HG03460 (cell line): Measurements from ENCODE around the gene VEZF1.

Source experiments
- ATAC-seq: cut with Tn5 transposase; IDR thresholded peaks from one replicate; pipeline ENCODE4 v1.9.1; 2021; ENCODE audit not compliant: unreplicated experiment

VEZF1 gene

DNA sequence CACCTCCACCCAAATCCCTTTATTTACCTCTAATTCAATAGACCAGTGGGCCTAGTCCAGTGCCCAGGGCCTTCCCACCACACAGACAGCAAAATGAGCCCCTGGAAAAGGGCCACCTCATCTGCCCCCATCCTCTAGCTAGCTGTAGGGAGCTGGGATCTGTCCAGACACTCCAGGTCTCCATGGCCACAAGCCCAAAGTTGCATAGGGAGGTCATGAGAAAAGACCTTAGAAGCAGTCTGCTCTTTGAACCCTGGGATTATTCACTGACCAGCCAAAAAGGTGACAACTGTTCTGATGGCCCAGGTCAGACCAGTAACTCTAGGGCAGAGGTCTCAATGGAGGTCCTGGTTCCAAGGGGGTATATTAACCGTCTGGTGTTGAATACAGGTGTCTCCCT lies 34.8 kb downstream of the VEZF1 start:
- ATAC-seq: no peak

DNA sequence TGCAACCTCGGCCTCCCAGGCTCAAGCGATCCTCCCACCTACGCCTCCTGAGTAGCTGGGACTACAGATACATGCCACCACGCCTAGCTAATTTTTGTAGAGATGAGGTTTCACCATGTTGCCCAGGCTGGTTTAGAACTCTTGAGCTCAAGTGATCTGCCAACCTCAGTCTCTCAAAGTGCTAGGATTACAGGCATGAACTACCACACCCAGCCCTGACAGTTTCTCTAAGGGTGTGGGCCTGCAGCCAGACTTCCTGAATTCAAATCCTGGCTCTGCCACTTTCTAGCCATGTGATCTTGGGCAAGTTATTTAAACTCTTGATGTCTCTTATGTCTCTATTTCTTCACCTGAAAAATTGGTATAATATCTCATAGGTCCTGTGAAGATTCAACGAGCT lies 38.4 kb downstream of the VEZF1 start:
- ATAC-seq: no peak

DNA sequence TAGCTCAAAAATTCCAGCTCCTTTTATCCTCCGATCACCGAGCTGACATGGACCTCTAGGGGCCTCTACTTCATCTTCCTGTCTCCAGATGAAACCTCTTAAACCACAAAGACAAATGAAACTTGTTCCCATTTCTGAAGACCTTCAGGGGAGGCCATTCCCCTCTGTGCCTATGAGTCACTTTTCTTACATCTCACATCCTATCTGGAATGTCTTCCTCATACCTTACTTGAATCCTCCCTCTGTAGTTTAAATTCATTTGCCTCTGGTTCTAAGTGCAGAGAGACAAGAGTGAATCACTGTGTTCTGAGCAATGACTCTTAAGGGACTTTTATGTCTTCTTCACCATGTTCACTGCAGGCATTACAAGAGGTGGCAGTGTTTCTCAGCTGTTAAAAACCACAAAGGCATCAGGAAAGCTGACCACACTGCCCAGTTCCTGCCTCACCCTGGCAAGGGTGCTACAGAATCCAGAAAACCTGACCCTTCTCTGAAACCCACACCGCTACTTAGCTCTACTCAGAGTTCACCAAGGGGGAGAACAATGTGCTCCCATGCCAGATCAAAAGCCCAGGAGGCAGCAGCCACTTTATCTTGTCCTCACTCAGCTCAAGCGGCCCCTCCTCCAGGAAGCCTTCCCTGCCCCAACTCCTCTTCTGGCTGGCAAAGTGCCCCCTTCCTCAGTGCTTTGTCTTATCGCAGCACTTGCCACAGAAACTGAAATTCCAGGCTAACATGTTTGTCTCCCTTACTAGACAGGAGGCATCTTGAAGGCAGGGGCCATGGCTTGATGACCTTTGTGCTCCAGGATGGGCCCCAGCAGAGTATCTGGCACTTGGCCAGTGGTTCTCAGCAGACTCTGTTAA lies 39.3 kb downstream of the VEZF1 start:
- no peak for ATAC-seq

DNA sequence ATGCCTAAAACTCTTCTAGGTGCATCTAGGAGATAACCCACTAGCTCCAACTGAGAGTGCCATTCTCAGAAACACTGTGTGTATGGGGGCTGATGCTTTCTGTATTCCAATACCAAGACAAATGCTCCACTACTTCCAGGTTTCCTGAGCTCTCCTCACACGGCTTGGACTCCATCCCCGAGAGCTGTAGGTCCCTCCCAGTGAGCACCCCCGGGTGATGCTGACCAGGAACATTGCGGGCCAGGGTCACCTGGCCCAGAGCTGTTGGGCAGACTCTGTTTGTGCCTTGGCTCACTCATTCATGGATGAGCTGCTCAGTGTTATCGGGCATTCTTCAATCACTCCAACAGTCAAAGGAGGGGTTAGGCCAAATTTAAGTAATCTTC lies 39.9 kb downstream of the VEZF1 start:
- ATAC-seq: no peak

DNA sequence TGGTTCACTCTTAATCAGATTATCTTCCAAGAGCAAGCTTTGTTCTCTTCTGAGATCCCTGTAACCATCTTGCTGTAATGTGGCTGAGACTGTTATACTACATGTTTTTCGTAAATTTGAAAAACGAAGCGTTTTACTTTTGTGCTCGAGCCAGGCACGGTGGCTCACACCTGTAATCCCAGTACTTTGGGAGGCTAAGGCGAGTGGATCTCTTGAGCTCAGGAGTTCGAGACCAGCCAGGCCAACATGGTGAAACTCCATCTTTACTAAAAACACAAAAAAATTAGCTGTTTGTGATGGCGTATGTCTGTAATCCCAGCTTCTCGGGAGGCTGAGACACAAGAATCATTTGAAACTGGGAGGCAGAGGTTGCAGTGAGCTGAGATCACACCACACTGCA lies 40.7 kb downstream of the VEZF1 start:
- no peak for ATAC-seq

DNA sequence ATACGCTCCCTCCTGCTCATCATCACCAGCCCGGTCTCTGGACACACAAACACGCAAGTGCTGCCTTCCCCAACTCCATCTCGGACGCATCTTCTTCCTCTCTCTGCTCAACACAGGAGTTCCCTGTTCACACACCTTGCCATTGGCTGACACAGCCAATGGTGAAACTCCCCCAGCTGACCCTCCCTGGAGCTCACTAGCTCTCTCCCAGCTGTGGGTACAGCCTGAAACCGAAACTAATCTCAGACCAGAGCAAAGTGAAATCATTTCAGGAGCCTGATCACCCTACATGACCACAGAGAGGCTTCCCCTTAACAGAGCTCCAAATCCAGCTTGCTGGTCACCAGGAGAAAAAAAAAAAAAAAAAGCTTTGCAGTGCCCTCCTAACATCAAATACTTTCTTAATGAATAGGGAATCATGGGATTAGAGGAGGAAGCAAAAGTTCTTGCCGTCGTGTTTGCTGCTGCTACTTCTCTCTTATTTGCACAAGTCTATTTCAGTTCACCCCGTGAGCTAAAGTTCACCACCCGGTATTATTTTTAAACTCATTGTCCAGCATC lies 41.2 kb downstream of the VEZF1 start:
- ATAC-seq: peak; percentile 86

DNA sequence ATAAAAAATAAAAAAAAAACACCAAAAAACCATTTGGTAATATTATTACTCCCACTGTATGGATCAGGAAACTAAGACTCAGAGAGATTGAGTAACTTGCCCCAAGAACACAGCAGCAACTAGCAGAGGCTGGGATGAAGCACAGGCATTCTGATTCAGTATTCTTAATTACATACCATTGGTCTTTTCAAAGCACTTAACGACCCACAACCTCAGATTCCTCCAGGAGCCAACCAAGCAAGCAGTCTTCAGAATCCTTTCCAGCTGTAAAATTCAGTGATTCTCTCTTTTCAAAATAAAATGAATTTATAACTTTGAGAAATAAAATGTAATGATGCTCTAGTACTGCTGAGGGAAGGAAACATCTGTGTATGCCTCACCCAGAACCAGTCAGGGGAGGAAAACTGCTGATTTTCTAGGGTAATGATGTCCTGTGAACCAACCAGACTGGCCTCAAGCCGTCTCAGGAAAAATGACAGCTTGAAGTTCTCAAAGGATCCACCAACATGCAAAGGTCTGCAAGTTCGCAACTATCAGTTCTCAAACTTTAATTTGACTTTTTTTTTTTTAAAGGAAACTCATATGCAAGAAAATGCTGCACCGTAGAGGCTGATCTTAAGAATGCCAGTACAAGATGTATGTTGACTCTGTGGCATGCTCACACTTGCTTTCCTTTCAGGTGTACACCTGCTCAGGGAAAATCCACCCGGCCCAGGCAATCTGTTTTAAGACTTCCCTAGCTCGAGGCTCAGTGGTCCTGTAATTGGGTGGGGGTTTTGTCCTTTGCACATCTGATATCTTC lies 41.9 kb downstream of the VEZF1 start:
- peak; percentile 16 for ATAC-seq

DNA sequence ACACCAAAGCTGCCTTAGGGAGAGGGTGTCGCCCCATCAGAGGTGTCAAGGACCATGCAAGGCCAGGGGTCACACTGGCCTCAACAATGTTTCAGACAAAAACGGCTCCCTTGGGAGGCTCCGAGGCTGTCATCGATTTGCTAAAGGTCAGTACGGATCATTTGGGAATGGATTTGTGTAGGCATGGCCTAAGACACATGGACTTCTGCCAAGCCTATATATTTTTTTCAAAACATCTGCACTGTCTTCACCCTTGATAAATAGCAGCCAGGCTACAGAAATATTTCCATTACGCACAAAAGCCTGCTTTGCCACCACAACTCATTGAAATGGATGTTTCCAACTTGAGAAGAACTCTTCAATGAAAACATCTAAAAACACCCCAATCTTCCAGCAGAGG lies 43.1 kb downstream of the VEZF1 start:
- no peak for ATAC-seq

DNA sequence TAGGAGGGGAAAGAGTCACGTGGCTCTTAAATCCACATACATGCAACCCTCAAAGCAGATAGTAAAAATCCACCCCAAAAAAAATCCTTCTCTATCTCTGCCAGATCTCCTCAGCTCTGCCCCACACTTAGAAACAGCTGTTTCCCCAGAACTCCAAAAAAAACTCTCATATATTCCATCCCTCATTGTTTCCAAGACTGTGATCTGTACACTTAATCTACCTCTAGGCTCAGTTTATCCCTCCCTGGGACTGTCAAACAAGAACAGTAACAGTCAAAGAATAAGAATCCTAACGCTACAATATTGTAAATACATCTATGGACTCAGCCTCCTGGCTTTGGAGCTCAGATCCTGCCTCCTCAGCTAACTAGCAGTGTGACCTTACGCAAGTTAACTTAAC lies 44.4 kb downstream of the VEZF1 start:
- no peak for ATAC-seq

DNA sequence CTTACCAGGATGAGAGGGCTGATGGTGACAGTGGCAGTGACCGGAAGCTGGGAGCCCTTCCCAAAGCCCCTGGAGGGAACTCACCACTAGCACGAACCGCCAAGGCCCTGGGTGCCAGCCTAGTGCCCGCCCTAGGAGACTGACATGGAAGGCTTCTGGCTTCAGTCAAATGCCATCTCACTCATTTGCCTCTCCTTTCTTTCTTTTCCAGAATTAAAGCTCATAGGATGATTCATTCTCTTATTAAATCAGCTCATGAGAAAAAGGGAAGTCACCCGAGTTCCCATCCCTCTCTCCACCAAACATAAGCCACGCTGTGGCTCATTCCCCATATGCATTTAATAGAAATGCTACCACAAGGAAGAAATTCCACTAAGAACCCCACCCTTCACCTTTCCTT lies 44.9 kb downstream of the VEZF1 start:
- no peak for ATAC-seq

DNA sequence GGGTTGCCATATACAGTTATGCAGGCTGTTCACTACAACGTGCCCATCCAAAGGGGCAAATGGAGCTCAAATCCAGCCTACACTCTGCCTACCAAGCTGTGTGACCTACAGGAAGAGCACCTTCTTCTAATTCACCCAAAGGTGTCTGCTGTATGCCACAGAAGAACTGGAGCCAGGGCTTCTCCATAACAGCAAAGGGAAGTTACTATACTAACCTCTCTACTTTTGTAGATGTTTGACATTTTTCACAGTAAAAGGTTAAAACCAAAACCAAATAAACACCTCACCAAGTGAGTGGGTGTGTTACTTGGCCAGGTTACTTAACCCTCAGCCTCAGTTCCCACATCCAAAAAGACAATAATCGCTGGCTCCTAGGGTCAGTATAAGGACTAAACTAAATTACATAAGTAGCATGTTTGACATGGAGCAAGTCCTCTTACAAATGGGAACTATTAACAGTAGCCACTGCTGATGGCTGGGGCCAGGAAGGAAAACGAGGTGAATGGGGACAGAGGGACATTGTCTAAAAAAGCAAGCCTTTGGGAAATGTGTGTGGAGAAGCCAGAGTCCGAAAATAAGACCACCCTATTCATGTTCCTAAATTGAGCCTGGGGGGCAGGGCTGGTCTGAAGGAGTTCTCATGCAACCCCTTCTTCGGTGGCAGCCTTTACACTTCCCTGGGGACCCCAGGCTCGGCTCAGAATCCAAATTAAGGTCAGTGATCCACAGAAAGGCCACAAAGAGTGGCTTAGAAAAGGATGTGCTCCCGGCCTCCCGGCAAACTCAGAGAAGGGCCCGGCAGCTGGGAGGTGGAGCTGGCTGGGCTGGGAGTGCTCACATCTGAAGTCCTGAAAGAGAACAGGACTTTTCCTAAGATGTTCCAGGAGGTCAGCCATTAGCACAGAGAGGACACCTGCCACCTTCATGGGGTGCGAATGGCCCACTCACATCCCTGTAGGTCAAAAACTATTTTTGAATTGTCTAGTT lies 46.4 kb downstream of the VEZF1 start:
- ATAC-seq: no peak

DNA sequence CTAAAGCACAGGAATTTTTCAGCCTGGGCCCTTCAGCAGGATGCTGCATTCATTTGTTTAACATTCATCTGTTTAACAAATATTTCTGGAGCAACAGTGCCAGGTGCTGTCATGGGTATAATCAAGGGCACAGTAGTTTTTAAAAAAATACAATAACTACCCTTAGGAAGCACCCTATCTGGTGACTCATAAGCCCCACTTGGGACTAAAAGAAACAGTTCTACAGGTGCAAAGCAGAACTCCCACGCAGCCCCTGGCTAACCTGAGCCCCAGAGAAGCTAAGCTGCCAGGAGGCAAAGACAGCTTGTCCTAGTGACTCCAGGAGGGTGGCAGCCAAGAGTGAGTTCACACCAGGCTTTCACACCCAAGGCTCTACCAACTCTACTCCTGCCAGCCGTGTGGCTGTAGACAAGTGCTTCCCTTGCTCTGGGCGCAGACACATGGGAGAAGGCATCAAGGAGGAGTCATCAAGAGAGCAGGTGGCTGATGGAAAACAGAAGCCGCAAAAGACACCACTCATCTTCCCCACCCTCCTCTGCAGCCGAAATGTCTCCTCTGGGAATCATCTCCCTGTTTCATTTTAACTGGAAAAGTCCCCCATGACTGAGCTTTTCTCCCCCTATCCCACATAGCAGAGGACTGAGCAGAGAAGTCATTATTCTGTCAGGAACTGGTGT lies 47.3 kb downstream of the VEZF1 start:
- ATAC-seq: no peak

DNA sequence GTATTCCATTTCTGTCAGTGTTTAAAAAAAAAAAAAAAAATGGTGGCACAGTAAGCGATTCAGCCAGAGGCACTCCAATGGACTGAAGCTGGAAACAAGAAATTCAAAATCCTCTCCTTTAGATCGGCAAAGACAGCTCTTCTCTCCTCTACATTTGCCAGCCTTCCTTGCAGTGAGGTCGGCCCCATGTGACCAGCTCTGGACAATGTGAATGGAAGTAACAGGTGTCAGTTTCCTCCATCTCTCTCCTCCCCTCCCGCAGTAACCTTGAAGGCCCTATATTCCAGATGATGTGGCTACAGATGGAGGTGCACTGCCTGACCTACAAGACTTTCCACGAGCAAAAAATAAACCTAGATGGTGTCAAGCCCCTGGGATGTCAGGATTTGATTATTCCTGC lies 47.8 kb downstream of the VEZF1 start:
- ATAC-seq: no peak

DNA sequence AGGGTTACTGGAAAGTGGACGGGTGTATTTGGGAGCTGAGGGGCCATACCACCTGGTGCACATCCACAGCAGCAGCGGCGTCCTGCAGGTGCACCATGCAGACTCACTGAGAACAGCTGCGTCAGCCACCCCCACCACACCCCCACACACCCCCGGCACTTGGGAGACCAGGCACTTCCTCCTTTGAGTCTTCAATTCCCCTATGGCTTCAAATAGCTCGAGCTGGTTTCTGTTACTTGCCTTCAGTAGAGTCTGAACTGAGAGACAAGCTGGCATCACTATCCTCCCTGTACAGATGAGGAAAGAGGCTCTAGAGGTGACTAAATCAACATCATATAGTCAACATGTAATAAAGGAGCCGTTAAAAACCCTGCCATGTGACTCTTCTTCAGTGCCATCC lies 48.3 kb downstream of the VEZF1 start:
- ATAC-seq: peak; percentile 79

DNA sequence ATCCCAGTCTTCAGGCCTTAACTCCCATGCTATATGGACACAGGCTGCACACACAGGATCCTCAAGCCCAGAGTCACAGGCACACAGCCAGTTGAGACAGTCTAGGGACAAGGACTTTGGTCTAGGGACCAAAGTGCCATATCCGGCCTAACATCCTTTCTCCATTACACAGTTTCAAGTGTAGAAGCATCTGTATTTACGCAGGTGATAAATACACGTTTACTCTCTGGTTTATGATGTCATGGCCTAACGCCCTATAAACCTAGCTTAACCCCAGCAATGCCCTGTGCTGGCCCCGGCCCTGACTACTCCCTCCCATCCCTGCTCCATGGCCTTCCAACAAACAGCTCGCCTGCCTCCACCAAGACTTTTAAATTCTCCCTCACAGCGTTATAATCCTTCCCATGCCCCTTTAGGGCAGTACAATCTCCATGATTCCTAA lies 50.0 kb downstream of the VEZF1 start:
- ATAC-seq: no peak

DNA sequence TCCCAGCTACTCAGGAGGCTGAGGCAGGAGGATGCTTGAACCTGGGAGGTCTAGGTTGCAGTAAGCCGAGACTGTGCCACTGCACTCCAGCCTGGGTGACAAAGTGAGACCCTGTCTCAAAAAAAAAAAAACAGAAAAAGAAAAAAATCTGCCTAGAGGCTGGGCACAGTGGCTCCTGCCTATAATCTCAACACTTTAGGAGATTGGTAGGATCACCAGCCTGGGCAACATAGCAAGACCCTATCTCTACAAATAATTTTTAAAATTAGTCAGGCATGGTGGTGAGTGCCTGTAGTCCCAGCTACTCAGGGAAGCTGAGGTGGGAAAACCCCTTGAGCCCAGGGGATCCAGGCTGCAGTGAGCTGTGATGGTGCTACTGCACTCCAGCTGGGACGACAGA lies 50.6 kb downstream of the VEZF1 start:
- ATAC-seq: no peak

DNA sequence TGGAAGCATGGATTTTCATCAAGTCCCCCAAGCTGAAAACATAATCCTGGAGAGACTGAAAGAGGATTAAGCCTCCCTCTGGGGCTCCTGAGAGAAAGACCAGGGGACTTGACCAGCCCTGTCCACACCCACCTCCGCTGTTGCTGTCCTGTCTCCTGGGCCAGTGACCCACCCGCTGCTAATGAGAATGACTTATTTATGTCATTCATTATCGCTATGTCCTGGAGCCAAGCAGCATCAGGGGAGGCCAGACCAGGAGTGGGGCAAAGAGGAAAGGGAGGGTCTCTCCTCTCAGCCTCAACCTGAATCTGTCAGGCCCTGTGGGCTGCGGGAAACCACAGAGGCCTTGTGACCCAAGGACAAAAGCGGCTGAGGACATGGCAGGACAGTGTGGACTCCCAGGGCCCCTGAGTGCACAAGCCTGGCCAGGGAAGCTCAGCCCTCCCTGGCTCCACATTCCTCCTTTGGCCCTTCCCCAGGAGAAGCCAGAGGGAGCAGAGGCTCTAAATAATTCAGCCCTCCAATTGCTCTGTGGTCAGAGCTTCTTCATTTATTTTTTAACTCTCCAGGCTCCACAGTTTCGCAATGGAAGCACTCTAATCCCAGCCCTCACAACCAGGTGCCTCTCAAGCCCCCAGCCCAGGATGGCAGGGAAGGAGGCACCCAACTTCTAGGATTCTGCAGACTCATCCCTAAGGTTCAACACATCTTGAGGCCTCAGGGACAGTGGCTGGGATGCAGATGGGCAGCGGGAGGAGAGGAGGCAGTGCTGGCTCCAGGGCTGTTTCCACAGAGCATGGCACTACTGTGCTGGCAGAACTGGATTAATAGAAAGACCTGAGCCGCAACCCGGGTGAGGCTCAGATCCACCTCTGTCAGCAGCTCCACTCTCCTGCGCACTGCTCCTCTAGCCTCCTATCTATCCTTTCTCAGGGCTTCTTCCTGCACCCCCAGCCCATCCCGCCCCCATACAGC lies 51.9 kb downstream of the VEZF1 start:
- ATAC-seq: no peak

DNA sequence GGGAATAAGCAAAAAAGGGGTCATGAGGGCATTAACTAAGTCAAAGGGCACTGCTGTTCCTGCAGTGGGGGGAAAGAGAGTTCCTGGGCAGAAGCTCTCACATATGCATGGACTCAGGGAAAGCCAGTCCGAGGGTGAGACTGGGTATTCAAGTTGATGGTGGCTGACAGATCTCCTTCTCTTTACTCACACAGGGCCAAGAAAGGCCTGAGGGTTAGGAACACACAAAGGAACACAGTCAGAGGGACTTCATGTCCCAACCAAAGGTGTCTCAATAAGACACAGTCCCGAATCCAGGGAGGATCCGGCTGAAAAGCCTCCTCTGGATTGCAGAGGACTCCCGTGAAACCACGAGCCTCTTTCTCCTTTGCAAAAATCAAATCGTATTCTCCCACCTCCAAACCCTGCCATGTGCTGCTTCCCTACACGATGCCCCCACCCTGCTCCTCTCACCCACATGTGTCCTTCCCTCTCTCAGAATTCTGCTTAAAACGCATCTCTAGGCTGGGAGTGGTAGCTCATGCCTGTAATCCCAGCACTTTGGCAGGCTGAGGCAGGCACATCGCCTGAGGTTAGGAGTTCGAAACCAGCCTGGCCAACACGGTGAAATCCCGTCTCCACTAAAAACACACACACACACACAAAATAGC lies 56.4 kb downstream of the VEZF1 start:
- ATAC-seq: no peak

DNA sequence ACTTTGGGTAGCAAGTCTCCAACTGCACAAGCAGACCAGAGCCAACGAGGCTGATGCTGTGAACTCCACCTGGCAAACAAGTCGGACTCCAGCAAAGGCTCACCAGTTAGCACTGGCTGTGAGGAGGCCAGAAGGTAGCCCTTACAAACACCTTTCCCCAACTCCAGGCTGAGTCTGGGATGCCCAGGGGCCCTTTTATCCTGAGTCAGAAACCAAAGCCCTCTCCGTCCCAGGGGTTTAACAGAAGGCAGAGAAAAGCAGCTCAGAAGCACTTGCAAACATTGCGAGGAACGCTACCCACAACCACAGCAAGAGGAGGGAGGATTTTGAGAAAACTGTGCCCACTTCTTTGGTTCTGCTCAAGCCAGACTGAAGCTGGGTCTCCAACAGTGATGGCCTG lies 57.8 kb downstream of the VEZF1 start:
- no peak for ATAC-seq
